A549 treated with RU486 at 1 μM for 4 hours (cell line): ENCODE measurements around the gene TUBB. TPM values are rescaled to one million over a fixed set of nuclear protein-coding genes. Genes with fewer than 3 reads are reported as not detected.

Experiments used
- total RNA-seq: library from RNA; stranded (reverse); fragments of 200-300 nt; extraction: Qiagen RNA extraction; gene quantifications from 5 replicates; pipeline ENCODE4 v1.2.3, GENCODE V29; 2022; ENCODE audit warnings: low read depth

TUBB gene
- total RNA-seq, result 783 to 980 TPM (median 907 TPM) in 5 replicates

GRCh38 chr6:30719791-30720737 is at the start of gene TUBB:
TUBB (plus strand) TSS chr6:30720352; CDS start chr6:30720507, 155 bp downstream.

GRCh38 chr6:30672445-30673253 is 47.5 kb upstream of the TUBB start, which contains the start of gene DHX16:
DHX16 (minus strand) TSS chr6:30673006; CDS start chr6:30672841, 165 bp downstream.

GRCh38 chr6:30686009-30686907 is 33.9 kb upstream of the TUBB start, which contains the start of gene PPP1R18:
PPP1R18 (minus strand) TSS chr6:30686645; CDS start chr6:30686018, 627 bp downstream.

GRCh38 chr6:30690403-30691207 is 29.5 kb upstream of the TUBB start, which contains the start of gene NRM:
NRM (minus strand) TSS chr6:30690984; CDS start chr6:30690974, 10 bp downstream.

GRCh38 chr6:30717129-30717844 is 2.9 kb upstream of the TUBB start, which contains the start of gene MDC1:
MDC1 (minus strand) TSS chr6:30717281; CDS start chr6:30715175, 2,106 bp downstream.

GRCh38 chr6:30742316-30743098 is 22.4 kb downstream of the TUBB start, which contains the start of gene FLOT1:
FLOT1 (minus strand) TSS chr6:30742687; CDS start chr6:30742189, 498 bp downstream.

GRCh38 chr6:30744054-30744805 is 24.1 kb downstream of the TUBB start, which contains the start of gene IER3:
IER3 (minus strand) TSS chr6:30744547; CDS start chr6:30744518, 29 bp downstream.

Other genes with a start within 250 kb of the TUBB start
- 58.6 to 72.1 TPM (median 61.5 TPM) in 5 replicates for gene HLA-E, start 230.8 kb upstream of the TUBB start, total RNA-seq
- 28.9 to 34.7 TPM (median 33.7 TPM) in 5 replicates for gene GNL1, start 163.9 kb upstream of the TUBB start, total RNA-seq
- 15.1 to 17.6 TPM (median 16.6 TPM) in 5 replicates for gene PRR3, start 163.1 kb upstream of the TUBB start, total RNA-seq
- 49.8 to 66.6 TPM (median 57.8 TPM) in 5 replicates for gene ABCF1, start 148.9 kb upstream of the TUBB start, total RNA-seq
- gene PPP1R10, start 103.1 kb upstream of the TUBB start, total RNA-seq, result 28.5 to 44.3 TPM (median 30.3 TPM) in 5 replicates
- 67.0 to 111 TPM (median 71.7 TPM) in 5 replicates for gene MRPS18B, start 102.5 kb upstream of the TUBB start, total RNA-seq
- gene ATAT1, start 93.5 kb upstream of the TUBB start, total RNA-seq, result 5.0 to 6.1 TPM (median 5.8 TPM) in 5 replicates
- gene C6orf136, start 73.2 kb upstream of the TUBB start, total RNA-seq, result 11.2 to 14.0 TPM (median 12.9 TPM) in 5 replicates
- gene DHX16, start 47.3 kb upstream of the TUBB start, total RNA-seq, result 26.8 to 31.1 TPM (median 28.9 TPM) in 5 replicates
- gene PPP1R18, start 33.7 kb upstream of the TUBB start, total RNA-seq, result 43.3 to 50.2 TPM (median 44.3 TPM) in 5 replicates
- gene NRM, start 29.4 kb upstream of the TUBB start, total RNA-seq, result 21.9 to 32.3 TPM (median 27.8 TPM) in 5 replicates
- 14.2 to 22.0 TPM (median 16.7 TPM) in 5 replicates for gene MDC1, start 3.1 kb upstream of the TUBB start, total RNA-seq
- gene FLOT1, start 22.3 kb downstream of the TUBB start, total RNA-seq, result 74.8 to 92.4 TPM (median 91.3 TPM) in 5 replicates
- 97.7 to 162 TPM (median 152 TPM) in 5 replicates for gene IER3, start 24.2 kb downstream of the TUBB start, total RNA-seq
- gene DDR1, start 164.2 kb downstream of the TUBB start, total RNA-seq, result 42.6 to 57.5 TPM (median 51.4 TPM) in 5 replicates
- 14.8 to 23.5 TPM (median 19.2 TPM) in 5 replicates for gene GTF2H4, start 187.9 kb downstream of the TUBB start, total RNA-seq
- gene VARS2, start 193.9 kb downstream of the TUBB start, total RNA-seq, result 9.1 to 11.7 TPM (median 11.2 TPM) in 5 replicates
- gene SFTA2, start 211.8 kb downstream of the TUBB start, total RNA-seq, result not detected in 5 replicates
- 0.01 to 0.05 TPM (median 0.02 TPM) in 3 of 5 replicates, not detected in the others for gene MUCL3, start 220.6 kb downstream of the TUBB start, total RNA-seq